8988T (cell line): ENCODE data around the gene ZMYND19.
A peak's percentile ranks its signal among the peaks of the same experiment; 100 is the strongest.
"Not testable (repeated sequence)": the region's sequence is repeated elsewhere in the genome, so short reads cannot be mapped to it uniquely, and the experiment has no call there.

Experiments
- DNase-seq: peaks from one replicate; pipeline ENCODE4 v3.0.0; 2011

ZMYND19 gene

DNA sequence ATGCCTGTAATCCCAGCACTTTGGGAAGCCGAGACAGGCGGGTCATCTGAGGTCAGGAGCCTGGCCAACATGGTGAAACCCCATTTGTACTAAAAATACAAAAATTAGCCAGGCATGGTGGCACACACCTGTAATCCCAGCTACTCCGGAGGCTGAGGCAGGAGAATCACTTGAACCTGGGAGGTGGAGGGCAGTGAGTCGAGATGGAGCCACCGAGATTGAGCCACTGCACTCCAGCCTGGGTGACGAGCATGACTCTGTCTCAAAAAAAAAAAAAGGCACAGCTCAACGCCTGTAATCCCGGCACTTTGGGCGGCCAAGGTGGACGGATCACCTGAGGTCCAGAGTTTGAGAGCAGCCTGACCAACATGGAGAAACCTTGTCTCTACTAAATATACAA, 36.7 kb downstream of the ZMYND19 start:
- DNase-seq, result not testable (repeated sequence)

GRCh38 chr9:137552022-137552768, 38.1 kb downstream of the ZMYND19 start:
- DNase-seq, result peak; percentile 65

DNA sequence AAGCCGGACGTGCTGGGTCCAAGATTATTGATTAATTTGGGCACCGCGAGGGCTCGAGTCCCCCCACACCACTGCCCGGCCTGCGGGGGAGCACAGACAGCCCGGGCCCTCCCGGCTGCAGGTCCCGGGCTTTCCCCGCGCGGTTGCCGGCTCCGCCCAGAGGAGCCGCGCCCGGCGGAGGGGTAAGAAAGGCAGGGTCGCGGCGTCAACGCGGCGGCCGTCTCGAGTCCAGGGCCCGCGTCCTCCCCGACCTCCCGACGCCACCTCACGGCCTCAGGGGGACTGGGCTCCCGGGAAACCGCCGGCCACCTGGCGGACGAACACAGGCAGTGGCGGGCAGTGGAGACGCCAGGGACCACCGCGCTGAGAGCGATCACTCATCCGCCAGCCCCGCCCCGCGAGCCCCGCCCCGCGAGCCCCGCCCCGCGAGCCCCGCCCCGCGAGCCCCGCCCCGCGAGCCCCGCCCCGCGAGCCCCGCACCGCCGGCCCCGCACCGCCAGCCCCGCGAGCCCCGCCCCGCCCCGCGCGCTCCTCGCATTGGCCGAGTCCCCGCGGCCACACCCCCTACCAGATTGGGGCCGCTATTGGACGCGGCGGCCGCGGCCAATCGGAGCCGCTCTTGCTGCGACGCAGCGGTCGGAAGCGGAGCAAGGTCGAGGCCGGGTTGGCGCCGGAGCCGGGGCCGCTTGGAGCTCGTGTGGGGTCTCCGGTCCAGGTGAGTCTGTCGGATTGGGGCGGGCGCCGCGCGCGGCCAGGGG, 38.9 kb downstream of the ZMYND19 start, which contains the start of gene MRPL41:
TSS of gene MRPL41 (plus strand) at position 616 of the 758 bp plus-strand sequence. CDS start 203 bp downstream, outside the sequence.
- peak; percentile 99 for DNase-seq

- DNase-seq, result not testable (repeated sequence)
Observed at GRCh38 chr9:137550958-137551263, 39.4 kb downstream of the ZMYND19 start.

DNA sequence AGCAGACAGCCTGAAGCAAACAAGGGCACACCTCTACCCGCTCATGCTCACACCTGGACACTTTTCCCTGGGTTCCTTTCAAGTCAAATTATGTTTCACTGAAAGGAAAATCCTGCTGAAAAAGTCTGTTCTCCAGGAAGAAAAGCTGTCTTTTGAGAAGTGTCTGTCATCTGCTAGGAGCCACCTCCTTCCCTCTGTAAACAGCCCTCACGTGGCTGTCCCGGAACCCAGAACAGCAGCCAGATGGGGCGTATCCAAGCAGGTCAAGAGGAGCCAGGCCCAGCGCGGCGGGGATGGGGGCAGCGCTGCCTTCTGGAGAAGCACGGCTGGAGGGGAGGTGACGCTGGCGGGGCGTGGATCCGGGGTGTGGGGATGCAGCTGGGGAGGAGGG, 40.1 kb downstream of the ZMYND19 start, which contains the start of gene PNPLA7:
TSS of gene PNPLA7 (minus strand) at position 172 of the 391 bp plus-strand sequence. CDS start 205 bp downstream, outside the sequence.
- peak; percentile 81 for DNase-seq

GRCh38 chr9:137547687-137548543, 42.4 kb downstream of the ZMYND19 start:
- no peak for DNase-seq

GRCh38 chr9:137545123-137545522, 45.2 kb downstream of the ZMYND19 start:
- no peak for DNase-seq

DNA sequence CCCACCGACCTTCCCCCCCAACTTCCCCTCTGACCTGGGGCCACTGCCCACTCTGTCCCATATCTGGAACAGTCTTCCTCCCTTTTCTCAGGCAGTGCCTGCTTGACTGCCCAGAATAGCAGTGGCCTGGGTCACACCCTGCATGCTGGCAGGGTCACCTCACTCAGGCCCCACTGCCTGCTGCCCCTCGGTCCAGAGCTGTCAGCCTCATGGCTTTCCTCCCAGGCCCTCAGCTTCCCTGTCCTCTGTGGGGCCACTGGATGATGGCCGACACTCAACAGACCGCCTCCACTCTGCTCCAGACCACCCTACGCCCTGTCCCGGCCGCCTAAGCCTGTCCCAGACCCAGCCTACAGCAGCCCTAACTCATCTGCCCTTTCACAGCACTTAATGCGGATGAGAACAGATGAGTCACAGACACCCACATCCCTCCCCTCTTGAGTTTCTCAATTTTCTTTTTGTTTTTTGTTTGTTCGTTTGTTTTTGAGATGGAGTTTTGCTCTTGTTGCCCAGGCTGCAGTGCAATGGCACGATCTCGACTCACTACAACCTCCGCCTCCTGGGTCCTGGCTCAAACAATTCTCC, 46.0 kb downstream of the ZMYND19 start:
- DNase-seq, result no peak

- DNase-seq, result no peak
Observed at GRCh38 chr9:137543237-137543963, 46.9 kb downstream of the ZMYND19 start.

DNA sequence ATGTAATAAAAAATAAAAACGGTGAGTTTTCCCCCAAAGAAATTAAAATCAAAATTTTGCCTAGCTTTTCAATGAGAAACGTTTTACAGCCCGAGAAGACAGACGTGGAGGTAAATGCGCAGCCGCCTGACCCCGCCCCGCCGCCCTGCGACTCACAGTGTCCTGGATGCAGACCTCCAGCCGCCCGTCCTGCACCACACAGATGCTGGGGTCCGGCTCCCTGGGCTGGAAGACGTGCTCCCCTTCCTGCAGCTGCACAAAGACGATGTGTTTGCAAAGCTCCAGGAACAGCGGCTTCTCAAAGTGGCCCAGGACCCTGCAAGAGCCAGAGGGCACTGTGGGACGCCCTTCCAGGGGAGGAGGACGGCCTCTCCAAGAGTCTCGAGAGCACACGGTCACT, 47.8 kb downstream of the ZMYND19 start:
- no peak for DNase-seq

DNA sequence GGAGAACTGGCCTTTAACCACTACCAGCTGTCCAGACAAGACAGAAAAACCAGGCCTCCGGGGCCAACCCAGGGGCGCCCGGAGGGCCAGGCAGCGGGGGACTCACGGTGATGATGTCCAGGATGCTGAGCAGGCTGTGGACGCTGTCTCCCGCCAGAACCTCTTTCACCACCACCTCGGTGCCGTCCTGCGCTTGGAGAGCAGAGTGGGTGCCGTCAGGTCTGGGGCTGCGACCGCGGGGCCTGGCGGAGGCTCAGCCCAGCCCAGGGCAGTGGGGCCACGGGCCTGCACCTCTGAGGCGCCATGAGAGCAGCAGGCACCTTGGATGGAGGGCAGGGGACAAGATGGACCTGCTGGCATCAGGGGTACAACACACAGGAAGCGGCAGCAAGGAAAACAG, 49.8 kb downstream of the ZMYND19 start:
- DNase-seq, result no peak

- no peak for DNase-seq
Observed at GRCh38 chr9:137538058-137538457, 52.3 kb downstream of the ZMYND19 start.

DNA sequence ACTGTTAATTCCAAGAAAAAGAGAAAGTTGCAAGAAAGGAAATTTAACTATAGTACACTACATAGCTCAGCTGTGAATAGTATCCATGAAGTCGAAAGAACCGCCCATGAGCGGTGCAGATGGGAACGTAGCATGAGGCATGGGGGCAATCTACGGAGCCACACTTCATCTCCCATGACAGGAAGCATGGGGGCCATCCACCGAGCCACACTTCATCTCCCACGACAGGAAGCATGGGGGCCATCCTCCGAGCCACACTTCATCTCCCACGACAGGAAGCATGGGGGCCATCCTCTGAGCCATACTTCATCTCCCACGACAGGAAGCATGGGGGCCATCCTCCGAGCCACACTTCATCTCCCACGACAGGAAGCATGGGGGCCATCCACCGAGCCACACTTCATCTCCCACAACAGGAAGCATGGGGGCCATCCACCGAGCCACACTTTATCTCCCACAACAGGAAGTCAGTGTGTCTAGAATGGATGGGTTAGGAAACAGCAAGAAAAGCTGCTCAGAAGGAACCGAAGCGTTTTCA, 53.6 kb downstream of the ZMYND19 start:
- DNase-seq, result not testable (repeated sequence)

- DNase-seq, result no peak
Observed at GRCh38 chr9:137535120-137535428, 55.2 kb downstream of the ZMYND19 start.

GRCh38 chr9:137534256-137535119, 55.8 kb downstream of the ZMYND19 start:
- DNase-seq, result peak; percentile 65

DNA sequence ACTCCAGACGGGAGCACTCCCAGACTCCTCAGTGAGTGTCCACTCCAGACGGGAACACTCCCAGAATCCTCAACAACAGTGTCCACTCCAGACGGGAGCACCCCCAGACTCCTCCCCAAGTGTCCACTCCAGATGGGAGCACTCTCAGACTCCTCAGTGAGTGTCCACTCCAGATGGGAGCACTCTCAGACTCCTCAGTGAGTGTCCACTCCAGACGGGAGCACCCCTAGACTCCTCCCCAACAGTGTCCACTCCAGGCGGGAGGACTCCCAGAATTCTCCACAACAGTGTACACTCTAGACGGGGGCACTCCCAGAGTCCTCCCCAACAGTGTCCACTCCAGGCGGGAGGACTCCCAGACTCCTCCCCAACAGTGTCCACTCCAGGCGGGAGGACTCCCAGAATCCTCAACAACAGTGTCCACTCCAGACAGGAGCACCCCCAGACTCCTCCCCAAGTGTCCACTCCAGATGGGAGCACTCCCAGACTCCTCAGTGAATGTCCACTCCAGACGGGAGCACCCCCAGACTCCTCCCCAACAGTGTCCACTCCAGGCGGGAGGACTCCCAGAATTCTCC, 57.3 kb downstream of the ZMYND19 start:
- not testable (repeated sequence) for DNase-seq
